OCI-LY3 (cell line): ENCODE results near the gene KBTBD7.

Experiments
- H2AFZ ChIP-seq: fragments of 200-600, 300-600 bp; shearing (Covaris generic); 2 replicates; pipeline ENCODE4 v1.6.0; 2014; ENCODE audit warnings: antibody characterized with exemption, low read depth, low read length
- H3K27ac ChIP-seq: fragments of 200-600, 300-600 bp; sonication (generic); 2 replicates; pipeline ENCODE4 v1.5.1; 2014; ENCODE audit warnings: mild to moderate bottlenecking, low read length, moderate library complexity, mixed read lengths
- H3K27me3 ChIP-seq: fragments of 200-600, 300-600 bp; sonication (generic); 2 replicates; pipeline ENCODE4 v1.6.1; 2014; ENCODE audit warnings: low read depth, low read length, mixed read lengths
- H3K36me3 ChIP-seq: fragments of 200-600, 300-600 bp; sonication (generic); replicated peaks from 2 replicates; pipeline ENCODE3; 2014; ENCODE audit warnings: low read depth, low read length, mixed read lengths
- H3K4me1 ChIP-seq: fragments of 300-600, 200-600 bp; sonication (generic); 2 replicates; pipeline ENCODE4 v1.6.1; 2014; ENCODE audit warnings: low read length, mixed read lengths
- H3K4me2 ChIP-seq: fragments of 200-600, 300-600 bp; sonication (generic); 2 replicates; pipeline ENCODE4 v1.6.1; 2014; ENCODE audit warnings: low read length, mixed read lengths
- H3K4me3 ChIP-seq: fragments of 300-600, 200-600 bp; sonication (generic); 2 replicates; pipeline ENCODE4 v1.5.1; 2014; ENCODE audit warnings: antibody characterized with exemption, mild to moderate bottlenecking, low read length, moderate library complexity
- H3K79me2 ChIP-seq: fragments of 300-600, 200-600 bp; shearing (Covaris generic); 2 replicates; pipeline ENCODE4 v1.6.1; 2014; ENCODE audit warnings: mild to moderate bottlenecking, low read length, mixed read lengths
- H3K9ac ChIP-seq: fragments of 300-600, 200-600 bp; shearing (Covaris generic); 2 replicates; pipeline ENCODE4 v1.6.0; 2014; ENCODE audit warnings: mild to moderate bottlenecking, low read length, moderate library complexity
- H3K9me3 ChIP-seq: fragments of 200-600, 300-600 bp; shearing (Covaris generic); 2 replicates; pipeline ENCODE4 v1.6.1; 2014; ENCODE audit warnings: low read length, mixed read lengths; ENCODE audit not compliant: insufficient read depth
- H4K20me1 ChIP-seq: fragments of 200-600, 300-600 bp; sonication (generic); 2 replicates; pipeline ENCODE4 v1.6.1; 2016; ENCODE audit warnings: low read length, mixed read lengths; ENCODE audit not compliant: insufficient read depth
- CTCF ChIP-seq: fragments of 200-600, 300-600 bp; sonication (generic); IDR thresholded peaks from 2 replicates; pipeline ENCODE4 v1.5.1; 2014; ENCODE audit warnings: antibody characterized with exemption, low read length, low read depth
- EZH2phosphoT487 ChIP-seq: fragments of 200-600 bp; shearing (Covaris generic); IDR thresholded peaks from 2 replicates; pipeline ENCODE4 v1.6.1; 2018; ENCODE audit warnings: antibody characterized with exemption, mixed run types, low read depth

KBTBD7 gene

GRCh38 chr13:41203810-41204209 lies 9.4 kb upstream of the KBTBD7 start:
- Histone ChIP-seq H3K4me3 (no peak overlapping the region), H4K20me1 (no peaks in the 10 kb centered on the region), H3K4me2 (no peak overlapping the region), H3K27ac (no peak overlapping the region), H3K36me3 (no peaks in the 10 kb centered on the region), H2AFZ (no peak overlapping the region), H3K79me2 (no peaks in the 10 kb centered on the region), H3K4me1 (peaks cover 29% of the 10 kb centered on the region), H3K9me3 (no peaks in the 10 kb centered on the region), H3K9ac (no peak overlapping the region), H3K27me3 (no peaks in the 10 kb centered on the region)
- TF ChIP-seq EZH2phosphoT487: no peak
- TF ChIP-seq CTCF: no peak

- H3K9me3 ChIP-seq: no peaks in the 10 kb centered on the region
- H3K36me3 ChIP-seq: no peaks in the 10 kb centered on the region
- H3K27me3 ChIP-seq: no peaks in the 10 kb centered on the region
- no peak overlapping the region for H2AFZ ChIP-seq
- H3K4me3 ChIP-seq: peak overlapping the region; percentile 36
- H3K27ac ChIP-seq: peak overlapping the region; percentile 88
- no peaks in the 10 kb centered on the region for H3K79me2 ChIP-seq
- no peaks in the 10 kb centered on the region for H4K20me1 ChIP-seq
- TF ChIP-seq CTCF (no peak), EZH2phosphoT487 (no peak)
- H3K4me1 ChIP-seq: peaks cover 44% of the 10 kb centered on the region
- H3K9ac ChIP-seq: peak overlapping the region; percentile 18; the same call in 1 of the 2 replicates
- peak overlapping the region; percentile 82 for H3K4me2 ChIP-seq
Measured at GRCh38 chr13:41200126-41200525, 5.8 kb upstream of the KBTBD7 start.

GRCh38 chr13:41199526-41199925 lies 5.2 kb upstream of the KBTBD7 start:
- Histone ChIP-seq H3K4me1 (peaks cover 38% of the 10 kb centered on the region), H3K27me3 (no peaks in the 10 kb centered on the region), H3K4me2 (peak overlapping the region; percentile 82), H3K36me3 (no peaks in the 10 kb centered on the region), H4K20me1 (no peaks in the 10 kb centered on the region), H3K9ac (peak overlapping the region; percentile 60; the same call in 1 of the 2 replicates), H2AFZ (peak overlapping the region; percentile 32; the same call in 1 of the 2 replicates), H3K4me3 (peak overlapping the region; percentile 60), H3K27ac (peak overlapping the region; percentile 88), H3K9me3 (no peaks in the 10 kb centered on the region), H3K79me2 (no peaks in the 10 kb centered on the region)
- TF ChIP-seq CTCF: no peak
- no peak for TF ChIP-seq EZH2phosphoT487

GRCh38 chr13:41199079-41199478 lies 4.7 kb upstream of the KBTBD7 start:
- peaks cover 38% of the 10 kb centered on the region for H3K4me1 ChIP-seq
- no peaks in the 10 kb centered on the region for H3K79me2 ChIP-seq
- peak overlapping the region; percentile 60 for H3K4me3 ChIP-seq
- no peak for TF ChIP-seq EZH2phosphoT487
- TF ChIP-seq CTCF: no peak
- H3K27ac ChIP-seq: peak overlapping the region; percentile 88
- no peaks in the 10 kb centered on the region for H3K36me3 ChIP-seq
- H3K9ac ChIP-seq: peak overlapping the region; percentile 60; the same call in 1 of the 2 replicates
- H3K4me2 ChIP-seq: peak overlapping the region; percentile 82
- H2AFZ ChIP-seq: peak overlapping the region; percentile 32; the same call in 1 of the 2 replicates
- no peaks in the 10 kb centered on the region for H4K20me1 ChIP-seq
- no peaks in the 10 kb centered on the region for H3K27me3 ChIP-seq
- H3K9me3 ChIP-seq: no peaks in the 10 kb centered on the region
